HG02759 (cell line): ENCODE measurements around the gene EIF5A.

ENCODE experiments used
- ATAC-seq: cut with Tn5 transposase; IDR thresholded peaks from one replicate; pipeline ENCODE4 v1.9.1; 2021; ENCODE audit warnings: mild to moderate bottlenecking, moderate library complexity; ENCODE audit not compliant: unreplicated experiment

Gene EIF5A

GRCh38 chr17:7306911-7307685 lies at the start of gene EIF5A:
Gene EIF5A, plus strand, starts transcription at chr17:7307628. Its CDS starts 2,008 bp downstream, at chr17:7309636.
- ATAC-seq: peak; percentile 77

DNA sequence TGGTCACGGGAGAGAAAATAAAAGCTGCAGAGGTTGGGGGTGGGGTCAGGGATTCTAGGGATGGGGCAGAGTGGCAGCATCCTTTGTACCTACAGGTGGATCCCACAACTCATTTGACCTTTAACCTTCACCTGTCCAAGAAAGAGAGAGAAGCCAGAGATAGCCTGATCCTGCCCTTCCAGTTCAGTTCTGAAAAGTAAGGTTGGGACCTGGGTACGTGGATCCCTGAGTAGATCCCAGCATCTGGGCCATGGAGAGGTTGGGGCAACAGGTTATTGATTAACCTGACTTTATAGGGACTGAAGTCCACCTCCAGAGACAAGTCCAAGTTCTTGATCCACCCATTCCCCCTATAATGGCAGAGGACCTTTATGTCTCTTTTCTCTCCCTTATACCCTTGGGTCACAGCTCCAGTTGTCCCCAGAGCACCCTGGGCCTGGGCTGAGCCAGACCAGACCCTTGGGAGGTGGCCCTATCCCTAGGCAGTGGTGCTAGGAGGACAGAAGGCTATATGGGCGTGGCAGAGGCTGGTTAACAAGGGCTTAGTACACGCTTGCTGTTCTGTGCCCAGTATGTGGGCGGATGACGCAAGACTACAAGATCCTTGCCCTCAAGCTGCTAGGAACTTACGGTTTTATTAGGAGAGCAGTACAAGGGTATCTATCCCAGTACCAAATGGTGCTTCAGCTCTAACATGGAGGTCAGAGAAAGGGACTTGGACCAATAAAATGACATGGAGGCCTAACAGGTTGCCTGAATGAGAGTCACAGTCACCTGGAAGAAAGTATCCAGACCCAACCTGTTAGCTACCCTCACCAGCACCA lies 48.5 kb upstream of the EIF5A start:
- ATAC-seq: no peak

DNA sequence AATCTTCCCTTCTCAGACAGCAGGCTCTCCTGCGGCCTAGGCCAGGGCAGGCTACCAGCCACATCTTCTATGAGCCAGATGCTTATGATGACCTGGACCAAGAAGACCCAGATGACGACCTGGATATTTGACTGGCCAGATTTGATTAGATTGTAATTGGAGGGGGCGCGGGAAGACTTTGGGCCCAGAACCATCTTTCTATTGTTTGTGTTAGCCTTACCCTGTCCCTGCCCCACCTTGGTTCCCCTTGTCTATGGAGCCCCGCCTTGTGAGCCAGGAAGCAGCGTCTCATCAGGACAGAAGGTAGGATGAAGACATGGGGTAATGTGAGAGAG lies 47.9 kb upstream of the EIF5A start:
- no peak for ATAC-seq

DNA sequence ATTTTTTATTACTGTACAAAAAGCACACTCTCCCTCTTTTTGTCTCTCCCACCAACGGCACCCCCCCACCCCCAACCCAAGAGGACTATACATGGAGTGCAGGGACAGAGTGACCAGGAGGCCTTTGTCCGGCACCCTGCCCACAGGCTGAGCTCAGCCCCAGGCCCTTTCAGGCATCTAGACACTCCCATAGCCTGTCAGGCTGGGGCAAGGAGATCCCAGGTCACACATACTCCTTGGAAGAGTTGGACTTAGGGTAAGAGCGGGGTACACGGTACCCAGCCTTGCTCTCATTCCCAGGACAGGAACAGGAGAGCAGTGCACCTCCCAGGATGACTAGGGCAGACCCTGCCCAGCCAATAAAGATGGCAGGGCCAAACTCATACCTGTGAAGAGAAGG lies 47.3 kb upstream of the EIF5A start:
- ATAC-seq: no peak

- no peak for ATAC-seq
These were observed 46.6 kb upstream of the EIF5A start for GRCh38 chr17:7260651-7261378.

- no peak for ATAC-seq
These were observed 45.8 kb upstream of the EIF5A start for GRCh38 chr17:7261379-7262191.

DNA sequence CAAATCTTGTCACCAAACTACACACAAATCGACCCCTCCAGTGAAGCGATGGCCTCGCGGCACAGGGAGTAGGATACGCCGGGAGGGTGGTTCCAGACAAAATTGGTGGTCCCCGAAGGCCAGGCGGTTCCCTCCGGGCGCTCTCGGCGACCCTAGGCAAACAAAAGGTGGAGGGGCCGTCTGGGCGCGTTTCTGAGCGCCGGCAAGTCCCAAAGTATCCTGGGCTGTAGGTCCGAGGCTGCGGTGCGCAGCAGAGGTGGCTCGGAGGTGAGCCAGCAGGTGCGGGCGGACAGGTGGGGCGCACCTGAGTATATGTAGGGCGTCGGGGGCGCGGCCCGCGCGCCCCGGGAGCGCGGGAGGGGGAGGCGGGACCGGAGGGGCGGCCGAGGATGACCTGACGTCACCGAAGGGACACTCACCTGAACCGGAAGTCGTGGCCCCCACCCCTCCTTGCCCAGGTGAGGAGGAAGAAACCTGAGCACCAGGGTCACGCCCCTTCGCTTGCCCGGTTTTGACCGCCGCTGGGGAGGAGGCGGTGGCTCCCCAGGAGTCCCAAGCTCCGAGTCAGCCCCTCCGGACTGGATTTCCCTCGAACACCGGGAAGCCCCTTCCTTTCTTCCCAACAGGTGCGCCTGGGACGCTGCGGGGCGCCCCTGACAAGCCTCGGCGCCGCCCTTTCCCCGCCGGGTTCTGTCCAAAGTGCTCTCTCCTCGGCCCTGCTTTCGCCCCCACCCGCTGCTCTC lies 45.1 kb upstream of the EIF5A start, which contains the start of gene CLDN7:
CLDN7 (minus strand) TSS at position 287 of the 743 bp plus-strand sequence. CDS start 435 bp downstream, outside the sequence.
- ATAC-seq: no peak

DNA sequence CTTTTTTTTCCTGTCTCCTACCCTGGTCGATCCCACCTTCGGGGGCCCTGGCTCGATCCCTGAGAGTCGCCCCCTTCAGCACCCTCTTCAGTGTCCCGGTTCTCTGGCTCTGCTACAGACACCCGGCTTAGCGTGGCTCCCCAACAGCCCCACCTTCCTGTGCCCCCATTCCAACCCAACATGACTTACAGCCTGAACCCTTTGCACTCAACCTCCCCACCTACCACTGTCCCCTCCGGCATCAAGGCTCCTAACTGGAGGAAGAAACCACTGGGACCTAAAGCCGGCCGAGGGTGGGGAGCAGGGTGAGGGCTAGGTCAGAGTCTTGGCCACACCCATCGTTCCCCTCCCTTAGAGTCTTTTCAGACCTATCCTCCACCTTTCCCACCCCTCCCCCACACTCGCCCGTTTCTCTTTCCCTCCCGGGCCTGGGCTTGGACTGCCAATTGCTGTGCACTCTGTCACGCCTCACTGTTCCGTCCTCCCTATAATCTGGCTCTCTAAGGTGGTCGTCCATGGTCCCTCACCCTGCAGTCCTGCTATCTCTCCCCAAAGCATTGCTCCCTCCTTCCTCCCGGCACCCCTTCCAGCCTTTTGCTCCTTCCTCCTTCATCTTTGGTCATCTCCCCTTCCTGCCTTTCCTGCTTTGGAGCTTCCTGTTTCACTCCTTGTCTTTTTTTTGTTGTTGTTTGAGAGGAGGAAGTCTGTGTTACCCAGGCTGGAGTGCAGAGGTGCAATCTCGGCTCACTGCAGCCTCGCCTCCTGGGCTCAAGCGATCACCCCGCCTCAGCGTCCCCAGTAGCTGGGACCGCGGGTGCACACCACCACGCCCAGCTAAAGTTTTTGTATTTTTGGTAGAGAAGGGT lies 44.3 kb upstream of the EIF5A start:
- no peak for ATAC-seq

- ATAC-seq: no peak
These were observed 43.7 kb upstream of the EIF5A start for GRCh38 chr17:7263801-7264078.

DNA sequence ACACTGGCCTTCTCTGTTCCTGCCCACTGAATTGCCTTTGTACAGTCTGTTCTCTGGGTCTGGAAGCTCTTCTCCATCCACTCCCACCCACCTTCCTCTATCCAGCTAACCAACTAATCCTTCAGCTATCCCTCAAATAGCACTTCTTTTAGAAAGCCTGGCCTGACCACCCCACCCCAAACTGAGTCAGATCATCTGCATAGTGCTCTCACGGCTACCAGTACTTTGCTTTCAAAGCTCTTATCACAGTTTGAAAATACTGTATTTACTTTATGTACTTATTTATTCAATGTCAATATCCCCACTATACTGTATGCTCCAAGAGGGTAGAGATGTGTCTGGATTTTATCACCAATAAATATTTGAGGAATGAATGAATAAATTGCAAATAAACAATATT lies 40.6 kb upstream of the EIF5A start:
- no peak for ATAC-seq

DNA sequence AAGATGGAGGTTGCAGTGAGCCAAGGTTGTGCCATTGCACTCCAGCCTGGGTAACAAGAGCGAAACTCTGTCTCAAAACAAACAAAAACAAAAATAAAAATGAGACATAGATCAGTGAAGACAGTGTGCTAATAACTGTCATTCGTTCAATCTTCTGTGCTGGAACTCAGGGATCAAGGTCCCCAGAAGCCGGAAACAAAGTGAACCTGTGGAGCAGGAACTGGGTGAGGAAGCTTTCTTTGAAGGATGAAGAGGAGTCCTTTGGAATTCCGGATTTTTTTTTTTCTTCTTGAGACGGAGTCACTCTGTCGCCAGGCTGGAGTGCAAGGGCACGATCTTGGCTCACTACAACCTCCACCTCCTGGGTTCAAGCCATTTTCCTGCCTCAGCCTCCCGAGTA lies 28.0 kb upstream of the EIF5A start:
- ATAC-seq: no peak

GRCh38 chr17:7280519-7281073 lies 26.8 kb upstream of the EIF5A start:
- ATAC-seq: peak; percentile 64

- peak; percentile 72 for ATAC-seq
These were observed 26.1 kb upstream of the EIF5A start, which contains the start of gene SLC2A4 for GRCh38 chr17:7281074-7281952. Gene SLC2A4, plus strand, starts transcription at chr17:7281718. Its CDS starts 217 bp downstream, at chr17:7281935.

DNA sequence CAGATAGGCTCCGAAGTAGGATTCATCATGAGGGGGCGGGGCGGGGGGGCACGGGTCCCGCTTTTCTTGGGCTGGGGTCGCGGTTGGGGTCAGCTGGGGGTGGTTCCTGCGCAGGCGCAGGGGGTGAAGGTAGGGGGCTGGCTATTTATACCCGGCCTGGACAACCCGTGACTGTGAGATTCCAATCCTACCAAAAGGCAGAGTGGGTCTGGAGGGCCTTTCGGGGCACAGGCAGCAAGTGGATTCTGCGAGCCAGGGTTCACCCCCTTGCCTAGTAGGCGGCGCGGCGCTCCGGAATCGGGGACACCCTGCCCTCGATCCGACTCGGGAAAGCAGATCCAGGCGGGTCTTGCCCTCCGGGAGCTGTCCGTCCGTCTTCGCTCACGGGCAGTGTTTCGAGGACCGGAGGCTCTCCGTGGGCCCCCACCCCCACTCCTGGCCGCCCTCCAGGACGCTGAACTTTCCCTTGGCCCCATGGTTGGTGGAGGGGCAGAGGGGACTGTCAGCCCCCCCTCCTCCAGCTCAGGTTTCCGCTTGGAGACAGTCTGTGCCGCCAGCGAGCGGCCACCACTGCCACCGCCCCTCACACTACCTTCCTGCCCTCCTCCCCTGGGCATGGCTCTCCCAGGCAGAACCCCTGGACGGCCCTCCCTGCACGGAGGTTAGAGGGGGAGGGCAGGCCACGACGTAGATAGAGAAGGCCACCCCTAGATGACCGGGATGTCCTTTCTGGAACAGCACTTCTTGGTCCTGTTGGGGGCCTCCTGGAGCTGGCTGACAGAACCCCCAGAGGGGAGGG lies 25.3 kb upstream of the EIF5A start:
- ATAC-seq: no peak

- ATAC-seq: no peak
These were observed 24.6 kb upstream of the EIF5A start for GRCh38 chr17:7282752-7283321.

- no peak for ATAC-seq
These were observed 23.8 kb upstream of the EIF5A start for GRCh38 chr17:7283471-7284216.
